Peyer's patch (tissue), 4 donors: Measurements from ENCODE around the gene LMO1.

Experiments used
- POLR2A ChIP-seq, 2 donors: fragments of 450-650 bp; IDR thresholded peaks; one replicate each; pipeline ENCODE4 v1.5.1; 2017; ENCODE audit warnings: antibody characterized with exemption in 2 of 2, mild to moderate bottlenecking in 2 of 2, moderate library complexity in 2 of 2
- TF ChIP-seq, protein P1 (sequence below), 6 experiments: fragments of 450-650 bp in 4 of 6; fragments of 200-600 bp in 2 of 6; sonication (generic) in 1 of 6; IDR thresholded peaks; one replicate each; pipeline ENCODE4 v1.5.1; 2017 to 2019; ENCODE audit warnings: antibody characterized with exemption in 6 of 6, mild to moderate bottlenecking in 3 of 6, moderate library complexity in 1 of 6

DNA sequence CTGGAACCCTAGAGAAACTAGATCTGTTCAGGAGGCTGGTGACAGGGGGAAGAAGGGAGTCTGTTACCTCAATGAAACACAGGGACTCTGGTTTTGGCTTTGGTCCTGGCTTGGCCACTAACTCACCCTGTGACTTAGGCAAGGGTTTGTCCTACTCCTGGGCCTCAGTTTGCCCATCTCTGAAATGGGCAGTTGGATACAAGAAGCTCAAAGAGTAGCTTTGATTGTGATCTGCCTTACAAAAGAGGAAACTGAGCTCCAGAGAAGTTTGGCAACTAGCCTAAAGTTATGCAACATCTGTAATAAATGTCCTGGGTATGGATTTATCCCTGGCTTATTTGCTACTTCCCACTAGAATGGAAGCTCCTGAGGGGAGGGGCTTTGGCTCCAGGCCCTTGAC is 24.0 kb upstream of the LMO1 start:
- TF ChIP-seq, protein P1, sequence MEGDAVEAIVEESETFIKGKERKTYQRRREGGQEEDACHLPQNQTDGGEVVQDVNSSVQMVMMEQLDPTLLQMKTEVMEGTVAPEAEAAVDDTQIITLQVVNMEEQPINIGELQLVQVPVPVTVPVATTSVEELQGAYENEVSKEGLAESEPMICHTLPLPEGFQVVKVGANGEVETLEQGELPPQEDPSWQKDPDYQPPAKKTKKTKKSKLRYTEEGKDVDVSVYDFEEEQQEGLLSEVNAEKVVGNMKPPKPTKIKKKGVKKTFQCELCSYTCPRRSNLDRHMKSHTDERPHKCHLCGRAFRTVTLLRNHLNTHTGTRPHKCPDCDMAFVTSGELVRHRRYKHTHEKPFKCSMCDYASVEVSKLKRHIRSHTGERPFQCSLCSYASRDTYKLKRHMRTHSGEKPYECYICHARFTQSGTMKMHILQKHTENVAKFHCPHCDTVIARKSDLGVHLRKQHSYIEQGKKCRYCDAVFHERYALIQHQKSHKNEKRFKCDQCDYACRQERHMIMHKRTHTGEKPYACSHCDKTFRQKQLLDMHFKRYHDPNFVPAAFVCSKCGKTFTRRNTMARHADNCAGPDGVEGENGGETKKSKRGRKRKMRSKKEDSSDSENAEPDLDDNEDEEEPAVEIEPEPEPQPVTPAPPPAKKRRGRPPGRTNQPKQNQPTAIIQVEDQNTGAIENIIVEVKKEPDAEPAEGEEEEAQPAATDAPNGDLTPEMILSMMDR (IDR thresholded peaks at IDR 0.05), result no peak
- TF ChIP-seq POLR2A (IDR thresholded peaks at IDR 0.05), result no peak
